Transverse colon (tissue), 4 donors: ENCODE measurements around the gene PLA2G7. TPM values are rescaled to one million over a fixed set of nuclear protein-coding genes. Genes with fewer than 3 reads are reported as not detected.
"Not testable (repeated sequence)": the region's sequence is repeated elsewhere in the genome, so short reads cannot be mapped to it uniquely, and the experiment has no call there.

Source experiments
- DNase-seq: peaks from one replicate; pipeline ENCODE4 v3.0.0-alpha.2; 2019
- H3K27ac ChIP-seq, 4 donors: fragments of 200-600 bp; sonication (generic); 2 replicates each; pipeline ENCODE4 v1.5.1; 2016 to 2018; ENCODE audit warnings: inconsistent platforms in 4 of 4
- H3K27me3 ChIP-seq: fragments of 200-600 bp; sonication (generic); 2 replicates; pipeline ENCODE4 v1.5.1; 2017; ENCODE audit warnings: inconsistent platforms
- H3K36me3 ChIP-seq, 4 donors: fragments of 200-600 bp; sonication (generic); 2 replicates each; pipeline ENCODE4 v1.5.1; 2017 to 2019; ENCODE audit warnings: inconsistent platforms in 4 of 4
- H3K4me1 ChIP-seq, 4 donors: fragments of 200-600 bp; sonication (generic); 2 replicates each; pipeline ENCODE4 v1.5.1; 2017 to 2020; ENCODE audit warnings: inconsistent platforms in 4 of 4
- H3K4me3 ChIP-seq, 4 donors: fragments of 200-600 bp; sonication (generic); 1 replicate in 1 of 4; 2 replicates in 3 of 4; pipeline versions ENCODE4 v1.5.1 to v1.6.1; 2017 to 2019; ENCODE audit warnings: inconsistent platforms in 4 of 4
- H3K9me3 ChIP-seq, 2 donors: fragments of 200-600 bp; sonication (generic); 2 replicates each; pipeline ENCODE4 v1.5.1; 2017 to 2019; ENCODE audit warnings: inconsistent platforms in 2 of 2
- CTCF ChIP-seq, 5 experiments: fragments of 200-600 bp in 3 of 5; fragments of 450-650 bp in 2 of 5; sonication (generic) in 3 of 5; IDR thresholded peaks; 1 replicate in 2 of 5; 2 replicates in 3 of 5; pipeline ENCODE4 v1.5.1; 2016 to 2017; ENCODE audit warnings: antibody characterized with exemption in 5 of 5, inconsistent platforms in 3 of 5, mild to moderate bottlenecking in 2 of 5, moderate library complexity in 1 of 5
- EP300 ChIP-seq: sonication (generic); formaldehyde crosslinking; IDR thresholded peaks from one replicate; pipeline ENCODE4 v1.6.1; 2017; ENCODE audit warnings: antibody characterized with exemption, low read depth
- POLR2A ChIP-seq: fragments of 450-650 bp; IDR thresholded peaks from one replicate; pipeline ENCODE4 v1.6.1; 2016; ENCODE audit warnings: antibody characterized with exemption, mild to moderate bottlenecking, moderate library complexity
- POLR2AphosphoS5 ChIP-seq, 3 donors: sonication (generic); formaldehyde crosslinking; IDR thresholded peaks; one replicate each; pipeline ENCODE4 v1.6.1; 2016; ENCODE audit warnings: antibody characterized with exemption in 3 of 3
- WGBS, 2 donors: methylation state at CpG; one replicate each; pipeline ENCODE4 v1.1.5; 2018; ENCODE audit warnings: low coverage in 1 of 2; 5-methylcytosine and 5-hydroxymethylcytosine counted together
- in situ Hi-C, 4 donors: fragments of 200-750 bp; cut with MboI; loops; one replicate each; pipeline versions ENCODE4 v1.15.0 to v1.15.1; 2017; ENCODE audit warnings: low sequenced_read_pairs in 3 of 4, low pct_ligation_motif_present in 1 of 4, low pct_unique_long_range_greater_than_20kb in 1 of 4
- intact Hi-C: fragments of 100-400 bp; cut with DNase I; formaldehyde crosslinking; loops from one replicate; pipeline ENCODE4 v1.15.1; 2023; ENCODE audit warnings: low total_unique reads
- total RNA-seq, 4 donors: library from RNA; depleted of rRNA; stranded (reverse); fragments of >200 nt; gene quantifications; one replicate each; pipeline ENCODE4 v1.1.0, GENCODE V29; 2016

Gene PLA2G7
- total RNA-seq, 4 donors from 2014 or later, result 0.14 to 3.0 (median 1.4) TPM; not detected in 1

- intact Hi-C loops (no loop called here), in situ Hi-C loops (no loop called here)
- WGBS, 2 donors, result 57 to 63% methylated on average over 2 of the region's 2 CpGs
- Histone ChIP-seq H3K27ac (no peak overlapping the region), H3K27me3 (no peaks in the 10 kb centered on the region), H3K9me3 (no peaks in the 10 kb centered on the region), H3K4me1 (no peaks in the 10 kb centered on the region), H3K36me3 (no peaks in the 10 kb centered on the region), H3K4me3 (no peak overlapping the region)
- no peak for TF ChIP-seq POLR2A
- no peak for TF ChIP-seq EP300
- TF ChIP-seq POLR2AphosphoS5 (IDR thresholded peaks at IDR 0.05), result no peak
- TF ChIP-seq CTCF (IDR thresholded peaks at IDR 0.05), result no peak
- no peak for DNase-seq
These were observed 10.8 kb upstream of the PLA2G7 start for GRCh38 chr6:46745973-46746372.

GRCh38 chr6:46744159-46744725 lies 9.1 kb upstream of the PLA2G7 start:
- H3K4me3 ChIP-seq, in situ Hi-C loops, DNase-seq, H3K9me3 ChIP-seq, intact Hi-C loops, H3K27ac ChIP-seq, H3K36me3 ChIP-seq, H3K4me1 ChIP-seq, H3K27me3 ChIP-seq: not testable (repeated sequence)
- WGBS, 2 donors, result 60 to 79% methylated on average over 1 to 3 of the region's 3 CpGs

GRCh38 chr6:46743425-46744158 lies 8.4 kb upstream of the PLA2G7 start:
- Histone ChIP-seq H3K27ac (no peak overlapping the region), H3K9me3 (no peaks in the 10 kb centered on the region), H3K4me1 (no peaks in the 10 kb centered on the region), H3K27me3 (no peaks in the 10 kb centered on the region), H3K4me3 (no peak overlapping the region), H3K36me3 (no peaks in the 10 kb centered on the region)
- intact Hi-C loops (no loop called here), in situ Hi-C loops (no loop called here)
- no peak for DNase-seq
- WGBS, 2 donors, result 83% methylated on average over 1 of the region's 1 CpG; no CpG with 5 or more reads in 1 of the 2 donors
- TF ChIP-seq POLR2AphosphoS5 (IDR thresholded peaks at IDR 0.05) (no peak), POLR2A (no peak), CTCF (IDR thresholded peaks at IDR 0.05) (no peak), EP300 (no peak)

GRCh38 chr6:46741910-46742309 lies 6.7 kb upstream of the PLA2G7 start:
- H3K27ac ChIP-seq, result no peak overlapping the region
- intact Hi-C loops (no loop called here), in situ Hi-C loops (no loop called here)
- H3K4me3 ChIP-seq, result no peak overlapping the region
- TF ChIP-seq POLR2A (no peak), POLR2AphosphoS5 (IDR thresholded peaks at IDR 0.05) (no peak), CTCF (IDR thresholded peaks at IDR 0.05) (no peak), EP300 (no peak)
- peaks cover 12% of the 10 kb centered on the region for H3K27me3 ChIP-seq
- H3K36me3 ChIP-seq, result no peaks in the 10 kb centered on the region
- no peak for DNase-seq
- H3K9me3 ChIP-seq, result no peaks in the 10 kb centered on the region
- no peaks in the 10 kb centered on the region for H3K4me1 ChIP-seq
- 92% methylated on average over 2 to 4 of the region's 4 CpGs for WGBS, 2 donors

GRCh38 chr6:46741482-46741881 lies 6.3 kb upstream of the PLA2G7 start:
- Histone ChIP-seq H3K4me1 (no peaks in the 10 kb centered on the region), H3K4me3 (no peak overlapping the region), H3K36me3 (no peaks in the 10 kb centered on the region), H3K27me3 (peaks cover 17% of the 10 kb centered on the region), H3K27ac (no peak overlapping the region), H3K9me3 (no peaks in the 10 kb centered on the region)
- intact Hi-C loops (no loop called here), in situ Hi-C loops (no loop called here)
- TF ChIP-seq POLR2A, result no peak
- TF ChIP-seq POLR2AphosphoS5 (IDR thresholded peaks at IDR 0.05), result no peak
- TF ChIP-seq CTCF (IDR thresholded peaks at IDR 0.05), result no peak
- TF ChIP-seq EP300, result no peak
- 96 to 100% methylated on average over 1 to 2 of the region's 2 CpGs for WGBS, 2 donors
- DNase-seq, result no peak
